Thoracic aorta (tissue), 2 donors: Measurements from ENCODE around the gene RAB11FIP3. TPM values are rescaled to one million over a fixed set of nuclear protein-coding genes. Genes with fewer than 3 reads are reported as not detected.
"Not testable (repeated sequence)": the region's sequence is repeated elsewhere in the genome, so short reads cannot be mapped to it uniquely, and the experiment has no call there.

Experiments used
- ATAC-seq: fragments of 150-250 bp; one replicate; pipeline ENCODE4 v1.8.0; 2017; ENCODE audit warnings: low read depth; ENCODE audit not compliant: insufficient number of reproducible peaks, low FRiP score
- DNase-seq: peaks from one replicate; pipeline ENCODE4 v3.0.0-alpha.2; 2020; ENCODE audit warnings: low spot score
- H3K27ac ChIP-seq, 2 donors: fragments of 200-600 bp; sonication (generic); 1 replicate in 1 of 2; 2 replicates in 1 of 2; pipeline ENCODE4 v1.5.1; 2016; ENCODE audit warnings: mild to moderate bottlenecking in 2 of 2, moderate library complexity in 2 of 2
- H3K27me3 ChIP-seq: fragments of 200-600 bp; sonication (generic); replicated peaks from 2 replicates; pipeline ENCODE4 v1.6.0; 2016; ENCODE audit warnings: mild to moderate bottlenecking; ENCODE audit not compliant: insufficient read depth
- H3K36me3 ChIP-seq: fragments of 200-600 bp; sonication (generic); one replicate; pipeline ENCODE4 v1.5.1; 2016
- H3K4me1 ChIP-seq, 2 donors: fragments of 200-600 bp; sonication (generic); 1 replicate in 1 of 2; 2 replicates in 1 of 2; pipeline versions ENCODE4 v1.5.1 to v1.6.0; 2016; ENCODE audit warnings: low read depth in 2 of 2, mild to moderate bottlenecking in 1 of 2; ENCODE audit not compliant: control insufficient read depth in 1 of 2
- H3K4me3 ChIP-seq: fragments of 200-600 bp; sonication (generic); 2 replicates; pipeline ENCODE4 v1.5.1; 2016; ENCODE audit warnings: mild to moderate bottlenecking
- H3K9me3 ChIP-seq: fragments of 200-600 bp; sonication (generic); 2 replicates; pipeline ENCODE4 v1.5.1; 2016
- total RNA-seq, 2 donors: library from RNA; depleted of rRNA; stranded (reverse); fragments of >200 nt; gene quantifications; one replicate each; pipeline versions ENCODE4 v1.1.0 to v1.2.3, GENCODE V29; 2016
- TF ChIP-seq, protein P1 (sequence below): fragments of 200-600 bp; sonication (generic); IDR thresholded peaks from one replicate; pipeline ENCODE4 v1.5.1; 2019; ENCODE audit warnings: antibody characterized with exemption

Gene RAB11FIP3
- total RNA-seq, 2 donors from 2014 or later: 70.1 to 71.1 TPM

DNA sequence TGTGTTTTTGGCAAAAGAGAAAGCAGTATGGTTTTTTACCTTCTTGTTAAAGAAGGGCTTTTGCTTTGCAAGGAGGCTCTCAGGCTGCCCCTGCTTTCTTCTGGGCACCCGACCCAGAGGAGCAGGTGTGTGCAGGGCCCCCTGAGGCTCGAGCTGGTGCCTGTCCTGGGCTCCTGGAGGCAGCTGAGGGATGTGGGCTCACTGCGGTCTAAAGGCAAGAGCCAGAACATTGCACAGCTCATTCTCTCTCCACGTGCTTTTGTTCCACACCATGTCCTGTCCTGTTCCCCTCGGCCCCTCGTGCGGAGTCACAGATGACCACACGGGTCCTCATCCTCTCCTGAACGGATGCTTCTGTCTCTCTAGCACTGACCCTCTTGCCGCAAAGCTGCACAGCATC lies 65.3 kb downstream of the RAB11FIP3 start:
- TF ChIP-seq, protein P1, sequence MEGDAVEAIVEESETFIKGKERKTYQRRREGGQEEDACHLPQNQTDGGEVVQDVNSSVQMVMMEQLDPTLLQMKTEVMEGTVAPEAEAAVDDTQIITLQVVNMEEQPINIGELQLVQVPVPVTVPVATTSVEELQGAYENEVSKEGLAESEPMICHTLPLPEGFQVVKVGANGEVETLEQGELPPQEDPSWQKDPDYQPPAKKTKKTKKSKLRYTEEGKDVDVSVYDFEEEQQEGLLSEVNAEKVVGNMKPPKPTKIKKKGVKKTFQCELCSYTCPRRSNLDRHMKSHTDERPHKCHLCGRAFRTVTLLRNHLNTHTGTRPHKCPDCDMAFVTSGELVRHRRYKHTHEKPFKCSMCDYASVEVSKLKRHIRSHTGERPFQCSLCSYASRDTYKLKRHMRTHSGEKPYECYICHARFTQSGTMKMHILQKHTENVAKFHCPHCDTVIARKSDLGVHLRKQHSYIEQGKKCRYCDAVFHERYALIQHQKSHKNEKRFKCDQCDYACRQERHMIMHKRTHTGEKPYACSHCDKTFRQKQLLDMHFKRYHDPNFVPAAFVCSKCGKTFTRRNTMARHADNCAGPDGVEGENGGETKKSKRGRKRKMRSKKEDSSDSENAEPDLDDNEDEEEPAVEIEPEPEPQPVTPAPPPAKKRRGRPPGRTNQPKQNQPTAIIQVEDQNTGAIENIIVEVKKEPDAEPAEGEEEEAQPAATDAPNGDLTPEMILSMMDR: no peak
- Histone ChIP-seq H3K4me3 (no peak overlapping the region), H3K27me3 (no peaks in the 10 kb centered on the region), H3K9me3 (no peaks in the 10 kb centered on the region), H3K36me3 (peaks cover 16% of the 10 kb centered on the region), H3K27ac (no peak overlapping the region), H3K4me1 (no peaks in the 10 kb centered on the region)
- ATAC-seq: no peak
- no peak for DNase-seq

DNA sequence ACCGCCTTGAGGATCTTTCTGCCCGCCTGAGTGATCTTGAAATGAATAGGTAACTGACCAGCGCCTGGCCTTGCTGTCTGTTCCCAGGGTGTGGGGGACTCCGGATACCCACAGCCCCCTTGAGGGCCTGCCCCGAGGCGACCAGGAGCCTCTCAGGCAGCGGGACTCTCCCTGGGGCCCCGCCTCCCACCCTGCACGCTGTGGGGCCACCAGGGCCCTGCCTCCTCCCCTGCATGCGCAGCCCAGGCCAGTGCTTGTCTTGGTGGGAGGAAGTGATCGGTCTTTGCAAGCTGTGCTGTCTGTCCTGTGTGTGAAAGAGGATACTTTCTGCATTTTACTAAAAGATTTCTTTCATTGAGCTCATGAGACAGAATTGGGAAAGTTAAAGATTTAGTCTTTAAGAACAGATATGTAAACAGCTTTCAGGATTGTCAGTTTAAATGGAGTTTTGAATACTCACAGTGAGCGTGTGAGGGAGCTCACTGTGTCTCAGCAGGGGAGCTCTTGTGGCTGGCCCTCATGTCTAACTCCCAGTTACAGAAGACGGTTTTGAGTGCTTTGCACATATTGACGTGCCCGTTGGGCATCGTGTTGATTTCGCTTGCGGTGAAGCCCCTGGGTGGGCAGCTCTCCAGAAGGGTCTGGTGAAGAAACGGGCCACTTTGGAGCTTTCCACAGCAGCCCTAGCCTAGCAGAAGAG lies 65.9 kb downstream of the RAB11FIP3 start:
- DNase-seq (no peak), ATAC-seq (no peak)
- Histone ChIP-seq H3K4me1 (no peaks in the 10 kb centered on the region), H3K27me3 (no peaks in the 10 kb centered on the region), H3K27ac (no peak overlapping the region), H3K9me3 (no peaks in the 10 kb centered on the region), H3K4me3 (no peak overlapping the region), H3K36me3 (peaks cover 16% of the 10 kb centered on the region)
- TF ChIP-seq, protein P1: no peak

DNA sequence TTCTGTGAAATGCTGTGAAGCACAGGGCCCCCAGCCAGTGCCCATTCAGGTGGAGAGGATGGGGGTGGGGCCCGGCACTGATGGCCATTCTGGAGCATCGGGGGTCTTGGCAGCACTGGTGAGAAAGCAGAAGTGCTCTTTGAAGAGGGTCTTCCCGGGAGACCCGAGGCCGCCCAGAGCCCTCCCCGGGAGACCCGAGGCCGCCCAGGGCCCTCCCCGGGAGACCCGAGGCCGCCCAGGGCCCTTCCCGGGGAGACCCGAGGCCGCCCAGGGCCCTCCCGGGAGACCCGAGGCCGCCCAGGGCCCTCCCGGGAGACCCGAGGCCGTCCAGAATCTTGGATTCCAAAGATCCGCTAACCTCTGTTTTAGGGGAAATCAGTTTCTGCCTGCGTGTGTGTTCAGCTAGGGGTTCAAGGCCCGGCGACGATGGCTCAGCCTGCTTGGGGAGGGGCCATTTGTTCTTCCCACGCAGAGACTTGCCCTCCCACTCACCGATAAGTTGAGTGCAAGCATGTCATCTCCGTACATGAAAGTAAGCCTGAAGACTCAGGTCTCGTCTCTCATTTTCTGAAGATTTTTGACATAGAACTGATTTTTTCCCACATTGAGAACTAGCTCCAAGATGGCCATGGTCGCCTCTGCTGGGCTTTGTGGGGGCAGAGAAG lies 66.9 kb downstream of the RAB11FIP3 start:
- Histone ChIP-seq H3K9me3 (no peaks in the 10 kb centered on the region), H3K27me3 (no peaks in the 10 kb centered on the region), H3K4me3 (no peak overlapping the region), H3K36me3 (peaks cover 18% of the 10 kb centered on the region), H3K27ac (no peak overlapping the region), H3K4me1 (no peaks in the 10 kb centered on the region)
- ATAC-seq (no peak), DNase-seq (no peak)
- TF ChIP-seq, protein P1: no peak

DNA sequence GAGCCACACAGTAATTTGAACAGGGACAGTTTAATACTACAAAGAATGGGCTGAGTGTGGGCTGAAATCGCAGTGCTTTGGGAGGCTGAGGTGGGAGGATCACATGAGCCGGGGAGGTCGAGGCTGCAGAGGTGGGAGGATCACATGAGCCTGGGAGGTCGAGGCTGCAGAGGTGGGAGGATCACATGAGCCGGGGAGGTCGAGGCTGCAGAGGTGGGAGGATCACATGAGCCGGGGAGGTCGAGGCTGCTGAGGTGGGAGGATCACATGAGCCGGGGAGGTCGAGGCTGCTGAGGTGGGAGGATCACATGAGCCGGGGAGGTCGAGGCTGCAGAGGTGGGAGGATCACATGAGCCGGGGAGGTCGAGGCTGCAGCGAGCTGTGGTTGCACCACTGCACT lies 69.2 kb downstream of the RAB11FIP3 start:
- ATAC-seq, H3K4me3 ChIP-seq, H3K4me1 ChIP-seq, DNase-seq, H3K27me3 ChIP-seq, H3K27ac ChIP-seq, H3K9me3 ChIP-seq: not testable (repeated sequence)
- peaks cover 21% of the 10 kb centered on the region for H3K36me3 ChIP-seq

- no peaks in the 10 kb centered on the region for H3K4me1 ChIP-seq
- H3K9me3 ChIP-seq: no peaks in the 10 kb centered on the region
- ATAC-seq (no peak), DNase-seq (no peak)
- H3K27me3 ChIP-seq: no peaks in the 10 kb centered on the region
- peaks cover 16% of the 10 kb centered on the region for H3K36me3 ChIP-seq
- H3K4me3 ChIP-seq: no peak overlapping the region
- TF ChIP-seq, protein P1: no peak
- no peak overlapping the region for H3K27ac ChIP-seq
These were observed 69.8 kb downstream of the RAB11FIP3 start for GRCh38 chr16:495127-495748.
